GM19324 (cell line): ENCODE measurements around the gene DCDC2C.

ENCODE experiments used
- ATAC-seq: cut with Tn5 transposase; IDR thresholded peaks from one replicate; pipeline ENCODE4 v1.9.1; 2021; ENCODE audit warnings: mild to moderate bottlenecking, moderate library complexity; ENCODE audit not compliant: unreplicated experiment, low FRiP score

DCDC2C gene

DNA sequence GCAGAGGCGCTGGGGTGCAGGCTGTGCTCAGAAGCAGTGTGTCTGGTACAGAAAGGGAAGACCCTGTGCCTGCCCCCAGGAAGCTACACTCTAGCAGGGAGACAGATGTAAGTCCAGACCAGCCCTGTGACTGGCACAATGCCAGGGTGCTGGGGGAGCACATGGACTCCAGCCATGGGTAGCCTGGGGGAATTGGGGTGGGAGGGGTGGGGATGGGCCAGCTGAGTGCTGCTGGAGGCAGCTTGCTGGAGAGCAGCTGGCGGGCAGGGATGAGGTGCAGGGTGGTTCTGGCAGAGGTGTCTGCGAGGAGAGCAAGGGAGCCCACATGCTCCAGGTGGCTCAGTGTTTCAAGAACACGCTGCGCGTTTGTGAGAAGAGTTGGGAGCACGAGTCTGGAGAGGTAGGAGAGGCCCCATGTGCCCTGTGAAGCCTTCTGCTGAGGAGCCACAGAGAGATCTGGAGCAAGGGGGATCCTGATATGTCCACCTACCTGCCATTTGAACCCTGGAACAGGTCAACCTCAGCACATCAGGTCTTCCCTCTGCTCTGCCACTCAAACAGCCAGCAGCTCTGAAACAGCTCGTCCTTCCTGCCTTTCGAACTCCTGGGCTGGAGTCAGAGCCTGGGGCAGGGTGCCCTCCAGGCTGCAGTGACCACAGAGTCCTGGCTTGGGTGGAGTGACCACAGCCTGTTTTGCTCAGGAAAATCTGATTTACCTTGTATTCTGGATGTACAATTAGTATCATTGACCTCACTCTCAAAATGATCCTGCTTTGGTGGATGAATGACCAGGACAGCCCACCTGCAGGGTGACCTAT lies 30.3 kb upstream of the DCDC2C start:
- ATAC-seq = no peak

DNA sequence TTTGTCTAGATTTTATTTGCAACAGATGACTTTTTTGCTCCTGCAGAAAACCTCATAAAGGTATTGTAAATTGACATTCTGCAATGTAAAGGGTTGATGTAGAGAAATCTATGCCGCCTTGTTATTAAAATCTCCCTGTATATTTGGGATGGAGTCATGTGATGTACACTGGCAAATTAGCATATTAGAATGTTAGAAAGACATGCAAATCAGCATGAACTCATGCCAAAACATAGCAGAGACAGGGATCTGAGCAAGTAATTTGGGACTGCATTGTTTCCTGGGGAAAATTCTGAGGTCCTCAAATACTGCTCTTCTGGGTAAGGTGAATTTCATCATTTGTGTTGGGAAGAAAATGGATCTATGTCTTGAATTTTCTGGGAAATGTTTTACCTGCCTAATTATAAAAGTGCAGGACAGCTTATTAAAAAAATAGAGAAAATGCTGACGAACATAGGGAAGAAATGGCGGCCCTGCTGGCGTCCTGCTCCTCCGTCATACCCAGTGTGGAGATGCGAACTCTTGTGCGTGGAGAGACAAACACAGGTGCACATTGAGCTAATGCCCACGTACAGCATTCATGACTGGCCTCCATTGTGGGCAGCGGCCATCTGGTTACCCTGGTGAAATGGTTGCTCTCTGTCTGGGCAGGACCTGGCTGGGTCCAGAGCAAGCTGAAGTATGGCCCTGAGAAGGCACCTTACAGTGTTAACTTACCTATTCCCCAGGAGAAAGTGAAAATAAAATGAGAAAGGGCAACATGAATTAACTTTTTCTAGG lies 29.1 kb upstream of the DCDC2C start:
- no peak for ATAC-seq

DNA sequence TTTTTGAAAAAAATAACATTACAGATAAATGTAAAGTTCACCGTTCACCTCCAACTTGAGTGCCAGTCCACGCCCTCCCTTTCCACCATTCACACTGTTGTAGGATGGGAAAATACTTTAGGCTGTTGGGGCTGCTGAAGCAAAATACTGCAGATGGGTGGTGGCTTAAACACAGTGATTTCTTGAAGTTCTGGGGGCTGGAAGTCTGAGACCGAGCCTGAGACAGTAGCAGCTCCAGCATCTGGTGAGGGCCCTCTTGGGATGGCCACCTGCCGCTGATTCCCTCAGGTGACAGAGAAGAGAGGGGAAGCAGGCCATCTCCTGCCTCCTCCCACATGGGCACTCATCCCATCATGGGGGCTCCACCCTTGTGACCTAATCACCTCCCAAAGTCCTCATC lies 27.7 kb upstream of the DCDC2C start:
- ATAC-seq = no peak

DNA sequence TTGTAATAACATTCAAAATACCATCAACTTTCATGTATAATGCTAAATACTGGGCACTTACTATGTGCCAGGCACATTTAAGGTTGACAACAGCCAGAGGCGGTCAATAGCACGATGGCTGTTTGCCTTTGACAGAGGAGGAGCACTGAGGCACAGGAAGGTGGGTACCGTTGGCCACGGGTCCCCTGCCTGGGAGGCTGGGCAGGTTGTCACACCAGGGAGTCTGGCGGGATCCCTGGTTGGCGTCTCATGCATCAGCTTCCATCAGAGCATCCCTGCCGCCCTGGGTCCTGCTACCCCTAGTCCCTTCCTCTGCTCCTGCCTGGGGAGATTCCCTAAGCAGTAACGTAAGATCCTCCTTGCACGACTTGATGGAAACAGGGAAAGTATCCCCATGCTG lies 25.9 kb upstream of the DCDC2C start:
- no peak for ATAC-seq

DNA sequence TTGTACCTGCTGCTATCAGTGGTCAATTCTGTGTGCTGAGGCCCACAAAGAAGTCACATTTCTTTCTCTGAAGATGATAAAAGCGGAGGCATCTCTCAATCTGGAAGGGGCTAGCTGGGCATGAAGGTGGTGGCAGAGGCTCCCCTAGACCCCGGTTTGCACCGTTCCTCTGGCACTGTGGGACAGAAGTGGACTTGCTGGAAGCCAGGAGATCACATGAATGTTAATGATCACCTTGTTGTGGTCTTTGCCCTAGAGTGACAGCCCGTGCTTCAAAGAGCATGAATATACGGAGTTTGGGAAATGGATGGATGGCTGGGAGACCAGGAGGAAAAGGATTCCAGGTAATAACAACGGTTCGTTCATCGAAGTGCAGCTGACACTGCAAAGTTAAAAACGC lies 25.2 kb upstream of the DCDC2C start:
- no peak for ATAC-seq

DNA sequence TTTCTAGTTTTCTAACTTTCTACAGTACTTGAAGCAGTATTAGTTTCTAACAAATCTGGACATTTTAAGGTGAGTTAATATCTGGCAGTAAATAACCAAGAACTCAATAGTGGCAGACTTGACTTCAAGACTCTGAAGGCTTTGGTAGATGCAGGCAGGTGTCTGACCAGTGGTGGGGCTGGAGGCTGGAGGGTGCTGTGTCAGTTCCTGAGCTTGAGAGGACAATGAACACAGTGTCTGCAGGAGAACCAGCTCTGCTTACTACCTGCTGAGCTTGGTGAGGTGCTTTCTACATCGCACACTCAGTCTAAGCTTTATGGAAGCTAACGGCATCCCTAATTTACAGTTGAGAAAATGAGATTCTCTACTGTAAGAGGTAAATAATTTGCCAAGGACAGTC lies 24.2 kb upstream of the DCDC2C start:
- ATAC-seq = no peak

DNA sequence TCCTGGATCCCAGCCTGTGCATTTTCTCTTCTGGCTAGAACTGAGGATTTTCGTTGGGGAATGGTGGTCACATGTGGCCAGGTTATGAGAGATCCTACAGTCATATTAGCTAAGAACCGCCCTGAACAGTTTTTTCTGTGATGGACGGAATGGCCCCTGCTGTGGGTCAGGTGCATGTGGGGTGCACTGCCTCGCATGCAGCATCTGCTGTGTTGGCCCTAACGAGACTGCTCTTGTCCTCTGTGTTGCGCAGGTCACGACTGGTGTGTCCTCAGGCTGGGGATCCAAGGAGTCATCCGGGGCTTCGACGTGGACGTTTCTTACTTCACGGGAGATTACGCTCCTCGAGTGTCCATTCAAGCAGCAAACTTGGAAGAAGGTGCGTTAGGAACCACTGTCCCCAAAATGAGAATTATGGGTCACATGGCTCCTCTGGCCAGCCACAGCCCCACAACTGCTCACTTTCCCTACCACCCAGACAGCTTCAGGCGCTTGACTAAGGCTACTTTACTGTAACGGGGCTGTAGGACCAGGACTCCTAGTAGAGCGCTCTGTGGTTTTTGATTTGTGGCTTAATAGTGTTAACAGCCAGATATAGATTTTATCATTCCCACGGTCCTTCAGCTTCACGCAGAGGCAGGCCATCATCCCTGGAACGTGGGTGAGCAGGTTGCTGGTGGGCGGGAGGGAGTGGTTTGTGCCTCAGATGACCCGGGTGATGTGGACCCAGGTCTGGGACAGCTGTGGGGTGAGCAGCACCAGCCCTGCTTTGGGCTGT lies 23.6 kb upstream of the DCDC2C start:
- no peak for ATAC-seq

DNA sequence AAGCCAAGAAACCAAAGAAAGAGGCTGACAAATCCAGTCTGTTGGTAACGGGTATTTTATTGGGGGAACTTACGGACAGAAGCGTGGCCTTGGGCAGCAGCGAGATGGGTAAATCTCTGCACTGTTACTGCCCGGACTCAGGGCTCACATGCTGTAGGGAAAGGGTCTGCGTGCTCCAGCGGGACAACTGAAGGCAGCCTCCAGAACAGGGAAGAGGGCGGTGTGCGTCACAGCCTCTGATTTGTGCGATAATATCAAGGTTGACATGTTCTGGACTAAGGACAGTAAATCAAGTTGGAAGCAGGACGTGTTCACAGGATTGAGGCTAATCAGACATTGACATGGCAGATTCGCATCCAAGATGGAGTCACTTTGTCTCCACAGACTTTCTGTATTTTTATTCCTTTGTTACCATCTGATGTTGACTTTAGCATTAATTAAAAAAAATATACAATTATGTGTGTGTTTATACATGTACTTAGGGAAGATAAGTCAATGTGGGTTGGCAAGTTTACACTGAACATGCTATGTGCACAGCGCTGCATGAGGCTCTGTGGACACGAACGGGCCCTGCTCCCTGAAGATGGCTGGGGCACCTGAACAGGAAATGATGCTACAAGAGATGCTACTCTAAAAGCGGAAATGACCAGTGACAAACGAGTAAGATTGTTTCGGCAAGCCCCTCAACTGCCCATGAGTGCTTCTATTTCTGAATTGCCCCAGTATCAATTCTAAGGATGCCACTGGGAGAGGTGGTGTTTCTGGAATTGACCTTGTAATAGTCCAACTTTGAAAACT lies 22.6 kb upstream of the DCDC2C start:
- ATAC-seq = no peak

DNA sequence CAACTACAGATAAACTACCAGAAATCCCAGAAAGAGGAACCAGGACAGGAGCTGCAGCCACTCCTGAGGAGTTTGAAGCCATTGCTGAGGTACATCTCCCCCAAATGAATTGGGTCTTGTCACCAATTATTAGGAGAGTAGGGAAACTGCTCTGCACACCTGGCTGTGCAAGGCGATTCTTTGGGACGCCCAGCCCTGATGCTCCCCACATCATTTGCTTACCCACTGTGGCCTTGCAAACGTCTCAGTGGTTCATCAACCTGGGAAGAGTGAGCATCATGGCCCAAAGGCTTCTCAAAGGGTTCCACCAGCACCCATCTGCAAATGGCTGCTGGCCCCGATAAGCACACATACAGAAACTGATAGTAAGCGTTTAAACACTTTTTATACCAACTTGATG lies 21.8 kb upstream of the DCDC2C start:
- ATAC-seq = no peak

DNA sequence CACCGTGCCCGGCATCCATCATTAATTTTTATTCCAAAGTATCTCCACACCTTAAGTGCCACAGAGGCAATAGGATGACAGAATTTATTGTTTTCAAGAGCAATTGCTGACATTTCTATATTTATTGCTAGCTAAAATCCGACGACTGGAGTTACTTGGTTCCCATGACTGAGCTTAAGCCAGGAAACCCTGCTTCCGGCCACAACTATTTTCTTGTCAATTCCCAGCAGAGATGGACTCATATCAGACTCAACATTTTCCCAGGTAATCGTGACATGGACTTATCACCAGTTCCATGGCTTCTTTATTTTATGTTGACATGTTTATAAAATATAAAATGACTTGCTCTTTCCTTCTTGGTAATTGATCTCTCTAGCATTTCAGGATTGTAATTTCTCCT lies 20.6 kb upstream of the DCDC2C start:
- no peak for ATAC-seq

DNA sequence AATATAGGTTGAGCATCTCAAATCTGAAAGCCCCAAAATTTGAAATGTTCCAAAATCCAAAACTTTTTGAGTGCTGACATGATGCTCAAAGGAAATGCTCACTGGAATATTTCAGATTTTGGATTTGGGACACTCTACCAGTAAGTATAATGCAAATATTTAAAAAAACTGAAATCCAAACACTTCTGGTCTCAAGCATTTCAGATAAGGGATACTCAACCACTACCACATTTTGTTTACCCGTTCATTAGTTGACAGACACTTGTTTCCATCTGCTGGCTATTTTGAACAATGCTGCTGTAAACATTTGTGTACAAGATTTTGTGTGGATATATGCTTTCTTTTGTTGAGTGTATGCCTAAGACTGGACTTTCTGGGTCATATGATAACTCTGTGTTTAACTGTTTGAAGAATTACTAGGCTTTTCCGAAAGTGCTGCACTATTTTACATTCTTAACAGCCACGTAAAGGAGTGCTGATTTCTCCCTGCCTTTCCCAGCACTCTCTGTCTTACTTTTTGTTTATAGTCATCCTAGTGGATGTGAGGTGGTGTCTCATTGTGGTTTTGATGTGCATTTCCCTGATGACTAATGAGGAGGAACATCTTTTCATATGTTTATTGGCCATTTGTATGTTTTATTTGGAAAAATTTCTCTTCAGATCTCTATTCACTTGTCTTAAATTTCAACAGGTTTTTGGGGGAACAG lies 19.5 kb upstream of the DCDC2C start:
- no peak for ATAC-seq

DNA sequence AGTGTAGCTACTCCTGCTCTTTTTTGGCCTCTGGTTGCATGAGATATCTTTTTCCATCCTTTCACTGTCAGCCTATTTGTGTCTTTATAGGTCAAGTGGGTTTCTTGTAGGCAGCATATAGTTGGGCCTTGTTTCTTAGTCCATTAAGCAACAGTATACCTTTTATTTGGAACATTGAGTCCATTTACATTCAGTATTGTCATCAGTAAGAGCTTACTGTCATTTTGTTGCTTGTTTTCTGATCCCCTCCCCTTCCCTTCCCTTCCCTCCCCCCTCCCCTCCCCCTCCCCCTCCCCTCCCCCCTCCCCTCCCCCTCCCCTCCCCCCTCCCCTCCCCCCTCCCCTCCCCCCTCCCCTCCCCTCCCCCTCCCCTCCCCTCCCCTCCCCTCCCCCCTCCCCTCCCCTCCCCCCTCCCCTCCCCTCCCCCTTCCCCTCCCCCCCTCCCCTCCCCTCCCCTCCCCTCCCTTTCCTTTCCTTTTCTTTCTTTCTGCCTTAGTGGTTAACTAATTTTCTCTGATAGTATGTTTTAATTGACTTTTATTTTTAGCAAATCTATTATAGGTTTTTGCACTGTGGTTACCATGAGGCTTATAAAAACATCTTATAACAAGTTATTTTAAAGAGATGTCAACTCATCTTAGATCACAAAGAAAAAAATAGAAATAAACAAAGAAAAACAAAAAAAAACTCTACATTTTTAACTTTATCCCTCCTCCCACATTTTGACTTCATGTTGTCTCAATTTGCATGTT lies 13.2 kb upstream of the DCDC2C start:
- no peak for ATAC-seq

DNA sequence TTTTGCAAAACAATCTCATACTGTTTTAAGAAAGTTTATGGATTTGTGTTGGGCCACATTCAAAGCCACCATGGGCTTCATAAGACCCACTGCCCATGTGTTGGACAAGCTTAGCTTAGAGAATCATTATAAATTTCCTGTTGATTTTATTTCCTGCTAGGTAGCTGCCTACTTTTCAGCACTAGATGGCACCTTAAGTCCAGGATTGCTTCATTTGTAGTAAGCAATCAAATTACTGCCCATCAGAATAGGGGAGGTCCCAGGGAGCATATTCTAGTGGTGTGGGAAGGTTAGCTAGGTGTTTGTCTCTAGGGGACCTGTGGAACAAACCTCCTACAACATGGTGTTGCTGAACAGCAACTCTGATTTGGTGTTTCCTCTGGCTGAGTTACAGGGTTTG lies 11.0 kb upstream of the DCDC2C start:
- no peak for ATAC-seq

DNA sequence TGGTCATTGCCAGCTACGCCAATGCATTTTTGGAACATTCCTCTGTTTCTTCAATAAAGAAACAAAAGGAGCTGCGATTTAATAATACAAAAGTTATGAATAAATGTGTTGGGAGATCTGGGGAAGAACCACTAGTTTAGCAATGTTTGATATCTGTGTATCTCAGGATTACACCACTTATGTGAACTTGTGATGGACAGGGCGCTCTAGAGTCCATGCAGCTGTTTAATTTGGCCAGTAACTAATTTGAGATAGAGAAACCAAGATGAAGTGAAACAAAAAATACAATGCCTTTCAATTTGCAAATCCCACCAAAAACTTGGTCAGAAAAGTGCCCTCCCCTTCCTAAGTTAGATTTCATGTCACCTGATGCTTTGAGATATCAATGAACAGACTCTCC lies 6.8 kb upstream of the DCDC2C start:
- ATAC-seq = no peak

DNA sequence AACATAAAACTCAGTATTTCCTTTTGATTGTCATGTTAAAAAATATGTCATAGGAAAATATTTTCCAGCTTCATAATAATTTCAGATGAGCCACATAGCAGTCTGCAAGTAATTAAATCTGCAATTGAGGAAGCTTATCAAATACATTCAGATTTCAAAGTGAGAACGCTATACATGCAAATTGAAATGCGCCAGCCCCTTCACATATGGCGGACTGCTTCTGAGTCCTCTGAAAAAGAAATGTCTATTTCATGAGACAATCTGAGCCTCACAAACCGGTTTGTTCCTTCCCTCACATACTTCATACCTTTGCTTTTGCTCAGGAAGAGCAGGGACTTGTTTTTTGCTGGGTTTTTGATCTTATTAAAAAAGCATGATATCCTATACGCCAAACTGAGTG lies 2.3 kb upstream of the DCDC2C start:
- no peak for ATAC-seq

DNA sequence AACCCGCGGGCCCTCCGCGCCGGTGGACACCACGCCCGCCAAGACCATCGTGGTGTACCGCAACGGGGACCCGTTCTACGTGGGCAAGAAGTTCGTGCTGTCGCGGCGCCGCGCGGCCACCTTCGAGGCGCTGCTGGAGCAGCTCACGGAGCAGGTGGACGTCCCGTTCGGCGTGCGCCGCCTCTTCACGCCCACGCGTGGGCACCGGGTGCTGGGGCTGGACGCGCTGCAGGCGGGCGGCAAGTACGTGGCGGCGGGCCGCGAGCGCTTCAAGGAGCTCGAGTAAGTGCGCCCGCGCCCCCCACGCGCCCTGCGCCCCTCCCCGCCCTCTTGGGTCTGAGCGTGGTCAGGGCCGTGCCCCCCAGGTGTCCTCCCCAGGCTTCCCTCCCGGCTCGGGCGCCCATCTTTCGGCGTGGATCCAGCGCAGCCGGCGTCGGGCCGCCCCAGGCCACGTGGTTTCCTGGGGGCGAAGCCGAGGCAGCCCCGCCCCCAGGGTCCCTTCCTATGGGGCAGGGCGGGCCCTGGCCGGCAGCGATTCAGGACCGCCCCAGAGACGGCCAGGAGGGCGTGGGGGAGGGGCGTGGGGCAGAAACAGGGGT lies 481 bp downstream of the DCDC2C start:
- ATAC-seq = no peak

DNA sequence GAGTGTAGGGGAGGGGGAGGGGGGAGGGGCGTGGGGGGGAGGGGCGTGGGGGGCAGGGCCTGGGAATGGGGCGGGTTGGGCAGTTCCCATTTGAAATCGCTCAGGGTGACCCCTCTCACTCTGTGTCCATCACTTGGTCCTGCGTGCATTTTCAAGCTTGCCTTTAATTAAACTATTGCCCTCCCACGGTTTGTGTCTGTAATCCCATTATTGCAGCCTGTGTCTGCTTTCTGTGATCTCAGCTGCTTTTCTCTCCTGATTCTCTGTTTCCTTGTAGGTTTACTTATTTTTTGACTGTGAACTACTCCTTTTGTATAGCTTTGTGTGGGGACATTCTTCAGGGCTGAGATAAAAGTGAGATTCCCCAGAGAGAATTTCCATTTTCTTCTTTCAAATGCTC lies 1.3 kb downstream of the DCDC2C start:
- no peak for ATAC-seq

DNA sequence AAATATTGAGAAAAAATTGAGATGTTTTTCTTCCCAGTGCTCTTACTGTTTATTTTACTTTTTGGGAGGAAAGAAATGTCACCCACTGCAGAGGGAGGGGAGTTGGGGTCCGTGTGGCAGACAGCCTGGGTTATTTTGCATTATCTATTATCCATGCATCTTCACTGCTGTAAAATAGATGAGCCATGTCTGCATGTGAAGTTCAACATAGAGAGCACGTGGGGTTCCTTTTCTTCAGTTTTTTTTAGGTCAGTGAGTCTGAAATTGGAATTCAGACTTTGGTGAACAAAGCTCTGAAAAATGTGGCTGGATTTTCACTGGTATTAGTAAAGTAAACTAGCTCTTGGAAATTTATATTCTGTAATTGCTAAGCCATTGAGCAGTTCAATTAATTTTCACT lies 2.4 kb downstream of the DCDC2C start:
- ATAC-seq = no peak

DNA sequence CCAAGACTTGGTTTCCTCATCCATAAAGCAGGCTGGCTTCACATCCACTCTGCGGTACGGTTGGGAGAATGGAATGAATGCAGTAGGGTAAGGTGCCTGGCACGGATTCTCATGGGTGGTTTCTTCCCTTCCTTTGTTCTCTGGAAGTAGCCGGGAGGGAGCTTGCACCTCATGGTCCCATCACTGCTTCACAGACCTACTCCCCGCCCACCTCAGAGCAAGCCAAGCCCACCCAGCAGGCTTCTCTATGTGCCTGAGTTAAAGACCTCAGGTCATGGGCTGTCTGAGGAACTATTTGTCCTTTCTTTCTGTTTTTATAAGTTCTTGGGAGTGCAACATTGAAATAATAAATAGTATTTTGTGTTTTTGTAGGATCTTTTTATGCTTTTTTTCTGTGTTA lies 3.5 kb downstream of the DCDC2C start:
- ATAC-seq = no peak
